NOMO-1 (cell line): ENCODE data around the gene CACNB1.
A peak's percentile ranks its signal among the peaks of the same experiment; 100 is the strongest.

ENCODE experiments used
- DNase-seq, 2 experiments: peaks; one replicate each; lab custom pipeline; 2025; ENCODE audit not compliant: unreplicated experiment in 2 of 2; lab: John Stamatoyannopoulos, UW

CACNB1 gene

DNA sequence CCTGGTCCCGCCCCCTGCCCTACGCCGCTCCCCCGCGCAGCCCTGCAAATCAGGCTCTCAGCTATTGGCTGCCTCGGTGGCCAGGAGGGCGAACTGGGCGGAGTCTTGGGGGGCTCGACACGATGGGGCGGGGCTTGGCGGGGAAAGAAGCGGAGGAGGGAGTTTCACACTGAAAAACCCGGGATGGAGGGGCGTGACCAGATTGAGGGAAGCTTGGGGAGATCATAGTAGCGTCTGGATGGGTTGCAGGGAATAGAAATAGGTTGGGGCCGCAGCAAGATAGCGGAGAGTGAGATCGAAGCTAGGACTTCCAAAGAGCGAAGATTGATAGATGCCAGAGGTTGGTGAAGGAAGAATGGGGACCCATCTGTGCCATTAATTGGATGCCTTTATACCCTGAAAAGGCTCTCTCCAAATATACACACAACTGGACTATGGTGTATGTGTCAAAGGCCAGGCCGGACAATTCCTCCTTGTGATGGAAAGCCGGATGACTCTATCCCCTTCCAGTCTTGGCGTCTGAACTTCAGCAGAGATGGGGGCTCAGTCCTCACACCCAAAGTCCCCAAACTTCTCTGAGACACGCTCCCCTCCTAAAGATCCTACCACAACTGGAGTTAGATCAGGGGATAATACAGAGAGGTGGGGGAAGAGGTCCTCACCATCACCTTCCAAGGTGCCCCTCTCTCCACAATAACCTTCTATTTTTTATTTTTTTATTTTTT is 28.7 kb upstream of the CACNB1 start:
- DNase-seq, result peak; percentile 13 to 38

- DNase-seq, result no peak
These were observed 28.0 kb upstream of the CACNB1 start, which contains the start of gene STAC2 for GRCh38 chr17:39225308-39225958. Gene STAC2 (minus strand): TSS chr17:39225945. CDS start chr17:39225502, 443 bp downstream.

GRCh38 chr17:39224778-39225307 is 27.4 kb upstream of the CACNB1 start:
- no peak for DNase-seq

GRCh38 chr17:39223907-39224777 is 26.7 kb upstream of the CACNB1 start:
- DNase-seq, result peak in 1 of 2 experiments; percentile 12

- DNase-seq, result no peak
These were observed 25.7 kb upstream of the CACNB1 start for GRCh38 chr17:39222866-39223834.

DNA sequence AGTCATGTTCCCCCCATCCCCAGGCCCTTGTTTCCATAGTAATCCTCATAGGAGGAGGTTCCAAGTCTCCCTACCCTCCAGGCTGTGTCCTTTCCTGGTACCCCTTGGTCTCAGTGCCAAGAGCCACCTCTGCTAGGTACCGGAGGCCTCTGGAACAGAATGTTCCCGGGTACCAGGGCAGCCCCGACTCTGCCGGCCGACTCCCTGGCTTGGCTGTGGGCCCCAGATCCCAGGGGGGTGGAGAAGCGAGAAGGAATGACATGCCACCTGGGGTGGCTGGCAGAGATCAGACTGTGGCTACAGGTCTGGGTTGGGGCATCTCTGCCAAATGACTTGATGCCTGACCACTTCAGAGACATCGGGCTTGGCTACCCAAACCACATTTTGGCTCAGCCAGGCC is 24.7 kb upstream of the CACNB1 start:
- DNase-seq, result no peak

- DNase-seq, result no peak
These were observed 24.1 kb upstream of the CACNB1 start for GRCh38 chr17:39221572-39221971.

GRCh38 chr17:39219647-39220154 is 22.2 kb upstream of the CACNB1 start:
- DNase-seq, result no peak

GRCh38 chr17:39218906-39219305 is 21.4 kb upstream of the CACNB1 start:
- DNase-seq, result no peak

DNA sequence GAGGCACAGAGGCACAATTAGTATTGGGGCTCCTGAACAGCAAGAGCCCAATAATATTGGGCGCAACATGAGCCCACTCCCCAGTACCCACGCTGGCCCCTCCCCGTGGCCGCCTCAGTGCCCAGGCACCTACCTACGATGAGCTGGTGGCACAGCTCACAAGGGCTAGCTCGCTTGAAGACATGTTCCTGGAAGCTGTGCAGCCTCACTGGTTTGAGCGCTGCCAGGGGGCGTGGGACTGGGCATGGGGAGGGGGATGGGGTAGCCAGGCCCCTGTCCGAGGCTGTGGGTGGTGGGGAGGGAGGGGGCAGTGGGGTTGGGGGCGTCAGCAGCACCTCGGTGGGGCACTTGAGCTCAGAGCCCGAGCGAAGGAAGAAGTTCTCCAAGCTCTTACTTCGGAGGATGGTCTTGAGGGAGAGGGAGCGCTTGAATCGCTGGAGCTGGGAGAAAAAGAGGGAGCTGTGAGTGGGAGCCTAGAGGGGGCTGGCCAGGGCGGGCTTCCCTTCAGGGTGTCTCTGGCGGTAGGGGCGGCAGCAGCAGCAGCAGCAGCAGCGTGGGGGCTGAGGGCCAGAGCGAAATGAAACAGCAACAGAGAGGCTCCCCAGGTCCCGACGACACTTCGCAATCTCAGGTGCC is 20.4 kb upstream of the CACNB1 start:
- DNase-seq, result no peak

DNA sequence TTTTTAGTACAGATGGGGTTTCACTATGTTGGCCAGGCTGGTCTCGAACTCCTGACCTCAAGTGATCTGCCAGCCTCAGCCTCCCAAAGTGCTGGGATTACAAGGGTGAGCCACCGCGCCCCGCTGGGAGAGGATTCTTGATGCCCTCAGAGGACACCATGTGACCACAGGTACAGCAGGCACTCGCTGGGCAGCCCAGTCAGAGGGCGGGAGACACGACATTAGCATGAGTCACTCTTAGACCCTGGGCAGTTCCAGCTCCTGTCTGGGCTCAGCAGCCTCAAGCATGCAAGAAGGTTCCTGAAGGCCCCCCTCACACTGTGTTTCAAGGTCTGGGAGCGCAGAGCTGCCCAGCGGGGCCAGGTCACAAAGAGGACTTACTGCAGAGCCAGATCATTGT is 16.4 kb upstream of the CACNB1 start:
- DNase-seq, result no peak

DNA sequence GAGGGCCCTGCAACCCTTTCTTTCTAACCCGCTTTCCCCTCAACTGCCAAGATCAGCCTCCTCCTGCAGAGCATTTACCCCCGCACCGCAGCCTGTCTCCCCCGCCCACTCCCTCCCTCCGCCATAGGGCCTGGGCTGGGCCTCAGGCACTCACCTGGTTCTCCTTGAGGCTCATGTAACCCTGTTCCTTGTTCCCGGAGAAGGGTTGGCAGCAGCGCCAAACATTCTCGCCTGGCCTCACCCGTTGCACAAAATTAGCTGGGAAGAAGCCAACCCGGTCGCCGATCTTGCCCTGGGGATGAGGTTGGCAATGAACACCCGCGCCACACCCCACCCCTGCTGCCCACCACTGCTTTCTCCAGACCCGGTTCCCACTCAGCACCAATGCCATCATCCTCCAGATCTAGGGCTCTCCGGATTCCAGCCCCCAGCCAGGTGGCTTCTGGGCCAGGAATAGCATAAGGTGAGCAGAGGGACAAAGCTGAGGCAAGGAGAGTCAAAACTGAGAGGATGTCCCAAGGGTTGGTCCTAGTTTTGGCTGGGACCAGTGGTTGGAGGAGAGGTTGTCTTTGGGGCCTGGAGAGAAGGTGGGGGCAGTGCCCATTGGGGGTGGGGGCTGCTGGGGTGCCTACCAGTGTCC is 15.5 kb upstream of the CACNB1 start:
- DNase-seq, result no peak

- no peak for DNase-seq
These were observed 14.8 kb upstream of the CACNB1 start for GRCh38 chr17:39212195-39212810.

GRCh38 chr17:39210093-39210434 is 12.6 kb upstream of the CACNB1 start:
- DNase-seq, result no peak

GRCh38 chr17:39209317-39210092 is 12.0 kb upstream of the CACNB1 start:
- DNase-seq, result peak; percentile 28 to 31

- DNase-seq, result peak in 1 of 2 experiments; percentile 31
These were observed 11.4 kb upstream of the CACNB1 start for GRCh38 chr17:39208893-39209292.

DNA sequence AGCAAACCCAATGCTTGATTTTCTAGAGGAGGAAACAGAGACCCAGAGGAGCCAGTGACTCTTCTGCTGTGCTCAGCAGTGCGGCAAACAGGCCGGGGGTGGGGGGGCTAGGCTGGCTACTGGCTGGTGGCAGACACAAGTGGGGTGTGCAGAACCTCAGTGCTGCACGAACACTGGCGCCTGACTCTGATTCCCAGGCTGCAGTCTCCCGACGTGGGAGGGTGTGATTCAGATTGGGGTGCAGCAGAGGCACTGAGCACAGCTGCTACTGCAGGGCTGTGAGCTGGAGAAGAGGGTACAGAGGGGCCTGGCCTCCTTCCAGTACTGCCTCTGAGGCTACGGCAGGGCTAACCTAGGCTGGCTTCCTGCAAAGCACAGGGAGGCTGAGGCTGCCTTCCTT is 10.7 kb upstream of the CACNB1 start:
- no peak for DNase-seq

- no peak for DNase-seq
These were observed 7.7 kb upstream of the CACNB1 start for GRCh38 chr17:39205112-39205526.
